IMR-90 (cell line): ENCODE results near the gene MYO1C. TPM values are rescaled to one million over a fixed set of nuclear protein-coding genes. Genes with fewer than 3 reads are reported as not detected.

Experiments
- ATAC-seq: fragments of 200-7000 bp; cut with Tn5 transposase; 2 replicates; pipeline ENCODE4 v1.9.1; 2020; ENCODE audit warnings: low read depth, mild to moderate bottlenecking, moderate library complexity
- BruUV-seq: library from RNA; stranded (reverse); fragments of 400-500 nt; replicated peaks from 2 replicates; lab custom pipeline; 2021; lab: Mats Ljungman, UMichigan
- CTCF ChIA-PET: fragments of 300-600 bp; formaldehyde crosslinking; extraction: SDS; loops from one replicate; lab custom pipeline; 2021; ENCODE audit warnings: antibody characterized with exemption; lab: Yijun Ruan, JAX
- POLR2A ChIA-PET: fragments of 300-600 bp; sonication (Branson Sonifier 250); formaldehyde crosslinking; loops from one replicate; lab custom pipeline; 2022; ENCODE audit warnings: antibody characterized with exemption; ENCODE audit not compliant: unreplicated experiment; lab: Charles Lee
- DNase-seq: peaks from one replicate; pipeline ENCODE4 v3.0.0; 2013
- H2AFZ ChIP-seq: replicated peaks from 2 replicates; pipeline ENCODE3; 2013; ENCODE audit warnings: low read length, mild to moderate bottlenecking; ENCODE audit not compliant: poor library complexity
- H2AK5ac ChIP-seq: 2 replicates; pipeline ENCODE4 v1.6.1; 2013; ENCODE audit warnings: low read depth, low read length, inconsistent platforms
- H2AK9ac ChIP-seq: replicated peaks from 2 replicates; pipeline ENCODE3; 2013; ENCODE audit warnings: mild to moderate bottlenecking, low read depth, low read length, moderate library complexity; ENCODE audit not compliant: poor library complexity
- H2BK120ac ChIP-seq: 2 replicates; pipeline ENCODE4 v1.6.1; 2013; ENCODE audit warnings: low read depth, low read length, inconsistent platforms
- H2BK15ac ChIP-seq: 3 replicates; pipeline ENCODE4 v1.6.1; 2013; ENCODE audit warnings: low read depth, low read length, inconsistent platforms
- H2BK20ac ChIP-seq: 2 replicates; pipeline ENCODE4 v1.6.1; 2013; ENCODE audit warnings: low read depth, mild to moderate bottlenecking, inconsistent platforms, low read length, moderate library complexity
- H2BK5ac ChIP-seq: 2 replicates; pipeline ENCODE4 v1.6.1; 2013; ENCODE audit warnings: mild to moderate bottlenecking, low read depth, low read length, inconsistent platforms; ENCODE audit not compliant: poor library complexity, severe bottlenecking
- H3K14ac ChIP-seq: replicated peaks from 2 replicates; pipeline ENCODE4 v1.6.1; 2013; ENCODE audit warnings: low read depth, low read length, inconsistent platforms
- H3K18ac ChIP-seq: 2 replicates; pipeline ENCODE4 v1.6.1; 2013; ENCODE audit warnings: low read depth, low read length, control low read depth
- H3K23ac ChIP-seq: 2 replicates; pipeline ENCODE4 v1.6.1; 2013; ENCODE audit warnings: low read depth, low read length, inconsistent platforms
- H3K27ac ChIP-seq: 2 replicates; pipeline ENCODE4 v1.5.1; 2013; ENCODE audit warnings: mild to moderate bottlenecking, control low read depth, low read length; ENCODE audit not compliant: insufficient read depth
- H3K27me3 ChIP-seq: 2 replicates; pipeline ENCODE4 v1.6.1; 2013; ENCODE audit warnings: low read length; ENCODE audit not compliant: control insufficient read depth, insufficient read depth
- H3K36me3 ChIP-seq: 2 replicates; pipeline ENCODE4 v1.6.1; 2013; ENCODE audit warnings: low read length, mixed read lengths; ENCODE audit not compliant: control insufficient read depth, insufficient read depth
- H3K4ac ChIP-seq: 2 replicates; pipeline ENCODE4 v1.6.1; 2013; ENCODE audit warnings: low read depth, low read length, inconsistent platforms
- H3K4me1 ChIP-seq: 2 replicates; pipeline ENCODE4 v1.6.1; 2013; ENCODE audit warnings: low read length, mixed read lengths; ENCODE audit not compliant: control insufficient read depth, insufficient read depth
- H3K4me2 ChIP-seq: 2 replicates; pipeline ENCODE4 v1.6.1; 2013; ENCODE audit warnings: low read depth, mild to moderate bottlenecking, control low read depth, low read length, moderate library complexity
- H3K4me3 ChIP-seq: 2 replicates; pipeline ENCODE4 v1.5.1; 2013; ENCODE audit warnings: low read depth, mild to moderate bottlenecking, control low read depth, low read length, moderate library complexity; ENCODE audit not compliant: insufficient read depth
- H3K56ac ChIP-seq: 2 replicates; pipeline ENCODE4 v1.6.1; 2013; ENCODE audit warnings: low read length, inconsistent platforms; ENCODE audit not compliant: insufficient read depth; ENCODE audit errors: extremely low read depth
- H3K79me1 ChIP-seq, 2 experiments: 2 replicates each; pipeline ENCODE4 v1.6.1; 2013; ENCODE audit warnings: low read length in 2 of 2, inconsistent platforms in 1 of 2, low read depth in 1 of 2
- H3K9ac ChIP-seq: 2 replicates; pipeline ENCODE4 v1.6.1; 2013; ENCODE audit warnings: low read depth, low read length, control low read depth
- H3K9me1 ChIP-seq: 2 replicates; pipeline ENCODE4 v1.6.1; 2013; ENCODE audit warnings: low read length, inconsistent platforms; ENCODE audit not compliant: insufficient read depth
- H3K9me3 ChIP-seq: 2 replicates; pipeline ENCODE4 v1.6.1; 2013; ENCODE audit warnings: low read length; ENCODE audit not compliant: control insufficient read depth, insufficient read depth
- H4K20me1 ChIP-seq: 2 replicates; pipeline ENCODE4 v1.6.1; 2013; ENCODE audit warnings: low read length, inconsistent platforms; ENCODE audit not compliant: insufficient read depth
- H4K5ac ChIP-seq: 2 replicates; pipeline ENCODE4 v1.6.1; 2013; ENCODE audit warnings: mild to moderate bottlenecking, low read depth, low read length, control low read depth
- H4K8ac ChIP-seq, 2 experiments: 2 replicates each; pipeline ENCODE4 v1.6.1; 2013; ENCODE audit warnings: low read depth in 2 of 2, low read length in 2 of 2, control low read depth in 1 of 2, inconsistent platforms in 1 of 2
- H4K91ac ChIP-seq: 2 replicates; pipeline ENCODE4 v1.6.1; 2013; ENCODE audit warnings: low read depth, low read length, inconsistent platforms; ENCODE audit not compliant: insufficient read depth
- BHLHE40 ChIP-seq: fragments of 150-350 bp; IDR thresholded peaks from 2 replicates; pipeline ENCODE4 v1.6.1; 2016; ENCODE audit warnings: mild to moderate bottlenecking, low read depth, low read length
- CEBPB ChIP-seq: IDR thresholded peaks from 2 replicates; pipeline ENCODE4 v1.6.1; 2012; ENCODE audit warnings: low read depth, low read length, improper control_type of control experiment
- CHD1 ChIP-seq: IDR thresholded peaks from 2 replicates; pipeline ENCODE4 v1.6.1; 2012; ENCODE audit warnings: low read depth, low read length, improper control_type of control experiment
- CTCF ChIP-seq: conservative IDR thresholded peaks from 2 replicates; pipeline ENCODE4 v1.5.1; 2012; ENCODE audit warnings: mild to moderate bottlenecking, low read depth, low read length, improper control_type of control experiment
- FOS ChIP-seq: fragments of 150-350 bp; IDR thresholded peaks from 2 replicates; pipeline ENCODE4 v1.6.1; 2016; ENCODE audit warnings: low read depth, low read length
- MAFK ChIP-seq: IDR thresholded peaks from 2 replicates; pipeline ENCODE4 v1.6.1; 2012; ENCODE audit warnings: low read depth, low read length, improper control_type of control experiment
- MAZ ChIP-seq: IDR thresholded peaks from 2 replicates; pipeline ENCODE4 v1.6.1; 2012; ENCODE audit warnings: low read depth, mild to moderate bottlenecking, low read length, improper control_type of control experiment, moderate library complexity, borderline replicate concordance
- MXI1 ChIP-seq: IDR thresholded peaks from 2 replicates; pipeline ENCODE4 v1.6.1; 2012; ENCODE audit warnings: low read depth, mild to moderate bottlenecking, low read length, moderate library complexity, borderline replicate concordance
- NFE2L2 ChIP-seq: fragments of 150-350 bp; IDR thresholded peaks from 2 replicates; pipeline ENCODE4 v1.6.1; 2016; ENCODE audit warnings: low read depth, mild to moderate bottlenecking, low read length
- RAD21 ChIP-seq: IDR thresholded peaks from 2 replicates; pipeline ENCODE4 v1.6.1; 2012; ENCODE audit warnings: low read length, improper control_type of control experiment
- RCOR1 ChIP-seq: IDR thresholded peaks from 2 replicates; pipeline ENCODE4 v1.6.1; 2012; ENCODE audit warnings: mild to moderate bottlenecking, low read length, improper control_type of control experiment; ENCODE audit not compliant: insufficient replicate concordance
- RFX5 ChIP-seq: IDR thresholded peaks from 2 replicates; pipeline ENCODE4 v1.8.0; 2012; ENCODE audit warnings: low read depth, mild to moderate bottlenecking, low read length, moderate library complexity
- SMC3 ChIP-seq: fragments of 150-350 bp; IDR thresholded peaks from 2 replicates; pipeline ENCODE4 v1.6.1; 2016; ENCODE audit warnings: low read depth, mild to moderate bottlenecking, antibody characterized with exemption, low read length, moderate library complexity
- WGBS, 2 experiments: methylation state at CpG; one replicate each; pipeline versions ENCODE4 v1.1.5 to v1.1.7; 2013; ENCODE audit warnings: missing lambda C conversion rate in 2 of 2; ENCODE audit not compliant: insufficient read length in 1 of 2; ENCODE audit errors: extremely low coverage in 2 of 2; 5-methylcytosine and 5-hydroxymethylcytosine counted together
- dilution Hi-C: fragments of 300-500 bp; cut with HindIII; formaldehyde crosslinking; loops from one replicate; pipeline ENCODE4 v1.14.3; 2018; ENCODE audit warnings: low sequenced_read_pairs; ENCODE audit not compliant: unreplicated experiment
- in situ Hi-C: fragments of 300-500 bp; cut with MboI; formaldehyde crosslinking; loops from 3 replicates; pipeline ENCODE4 v1.14.3; 2019; ENCODE audit warnings: low sequenced_read_pairs, inconsistent platforms, mixed read lengths
- intact Hi-C: fragments of 100-400 bp; cut with micrococcal nuclease; formaldehyde crosslinking; loops from 2 replicates; pipeline ENCODE4 v1.10.0; 2022
- polyA plus RNA-seq, 3 experiments: library from polyadenylated mRNA; depleted of rRNA; stranded (reverse); fragments of >200 nt; gene quantifications; 2 replicates each; pipeline ENCODE4 v1.2.3, GENCODE V29; 2012; ENCODE audit warnings: low replicate concordance in 1 of 3
- total RNA-seq: library from RNA; depleted of rRNA; stranded (reverse); fragments of >200 nt; gene quantifications from 2 replicates; pipeline ENCODE4 v1.2.3, GENCODE V29; 2012
- TF ChIP-seq, protein P1 (sequence below): fragments of 150-350 bp; IDR thresholded peaks from 2 replicates; pipeline ENCODE4 v1.6.1; 2017; ENCODE audit warnings: mild to moderate bottlenecking, antibody characterized with exemption, low read length, low read depth
- TF ChIP-seq, protein P2 (sequence below): fragments of 150-350 bp; IDR thresholded peaks from 2 replicates; pipeline ENCODE4 v1.6.1; 2016; ENCODE audit warnings: low read depth, mild to moderate bottlenecking, low read length, moderate library complexity, borderline replicate concordance

The MYO1C gene
- total and polyA plus RNA-seq, 2 of the 4 experiments (the other 2 are of a cell fraction) = 162 to 196 TPM

- BruUV-seq = no TSS peak
- TF ChIP-seq RCOR1 (no peak), BHLHE40 (no peak), CEBPB (no peak), CTCF (no peak), CHD1 (no peak), MXI1 (no peak), MAFK (no peak), SMC3 (no peak), RFX5 (no peak), NFE2L2 (no peak), MAZ (no peak), FOS (no peak), RAD21 (no peak)
- TF ChIP-seq, protein P1, sequence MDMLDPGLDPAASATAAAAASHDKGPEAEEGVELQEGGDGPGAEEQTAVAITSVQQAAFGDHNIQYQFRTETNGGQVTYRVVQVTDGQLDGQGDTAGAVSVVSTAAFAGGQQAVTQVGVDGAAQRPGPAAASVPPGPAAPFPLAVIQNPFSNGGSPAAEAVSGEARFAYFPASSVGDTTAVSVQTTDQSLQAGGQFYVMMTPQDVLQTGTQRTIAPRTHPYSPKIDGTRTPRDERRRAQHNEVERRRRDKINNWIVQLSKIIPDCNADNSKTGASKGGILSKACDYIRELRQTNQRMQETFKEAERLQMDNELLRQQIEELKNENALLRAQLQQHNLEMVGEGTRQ = no peak
- TF ChIP-seq, protein P2, sequence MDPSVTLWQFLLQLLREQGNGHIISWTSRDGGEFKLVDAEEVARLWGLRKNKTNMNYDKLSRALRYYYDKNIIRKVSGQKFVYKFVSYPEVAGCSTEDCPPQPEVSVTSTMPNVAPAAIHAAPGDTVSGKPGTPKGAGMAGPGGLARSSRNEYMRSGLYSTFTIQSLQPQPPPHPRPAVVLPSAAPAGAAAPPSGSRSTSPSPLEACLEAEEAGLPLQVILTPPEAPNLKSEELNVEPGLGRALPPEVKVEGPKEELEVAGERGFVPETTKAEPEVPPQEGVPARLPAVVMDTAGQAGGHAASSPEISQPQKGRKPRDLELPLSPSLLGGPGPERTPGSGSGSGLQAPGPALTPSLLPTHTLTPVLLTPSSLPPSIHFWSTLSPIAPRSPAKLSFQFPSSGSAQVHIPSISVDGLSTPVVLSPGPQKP = no peak
Measured at GRCh38 chr17:1461198-1461944, 31.1 kb downstream of the MYO1C start.

More at GRCh38 chr17:1461198-1461944, 31.1 kb downstream of the MYO1C start:
- H3K4me1 ChIP-seq = peaks cover 4% of the 10 kb centered on the region
- H2BK5ac ChIP-seq = no peak overlapping the region
- peaks cover 2% of the 10 kb centered on the region for H4K20me1 ChIP-seq
- H4K5ac ChIP-seq = no peak overlapping the region
- DNase-seq = no peak
- H3K18ac ChIP-seq = no peak overlapping the region
- H3K9ac ChIP-seq = no peak overlapping the region
- no peak overlapping the region for H4K91ac ChIP-seq
- no peaks in the 10 kb centered on the region for H3K27me3 ChIP-seq
- H4K8ac ChIP-seq = no peak overlapping the region
- H3K9me1 ChIP-seq = peaks cover 17% of the 10 kb centered on the region
- H2BK15ac ChIP-seq = no peak overlapping the region
- in situ Hi-C loops = no loop called here
- no peak overlapping the region for H2AK5ac ChIP-seq
- no peak overlapping the region for H3K14ac ChIP-seq
- no peak overlapping the region for H3K56ac ChIP-seq
- no peak overlapping the region for H2BK20ac ChIP-seq
- no peaks in the 10 kb centered on the region for H3K9me3 ChIP-seq
- no peak for ATAC-seq
- H2BK120ac ChIP-seq = no peak overlapping the region
- POLR2A ChIA-PET = no interaction called here
- CTCF ChIA-PET = interaction anchor here (0.7 kb wide), 1 partner anchor 96 kb away, joined by 3 read pairs; no protein-coding TSS in a partner anchor
- no peak overlapping the region for H3K27ac ChIP-seq
- H3K79me1 ChIP-seq = peaks cover 0 to 31% of the 10 kb centered on the region in 2 experiments; a peak in 2 of 4 replicates
- H2AK9ac ChIP-seq = no peak overlapping the region
- 94% methylated on average over 10 of the region's 18 CpGs; no CpG with 5 or more reads in 1 of the 2 experiments for WGBS, 2 experiments
- no peak overlapping the region for H3K4me3 ChIP-seq
- no peak overlapping the region for H3K4ac ChIP-seq
- peaks cover 36% of the 10 kb centered on the region for H3K36me3 ChIP-seq
- no peak overlapping the region for H3K4me2 ChIP-seq
- H3K23ac ChIP-seq = no peak overlapping the region; the same call in 1 of the 2 replicates
- no peak overlapping the region for H2AFZ ChIP-seq
- intact Hi-C loops = no loop called here
- dilution Hi-C loops = no loop called here
